K562 (cell line): Measurements from ENCODE around the gene BMAL1. TPM values are rescaled to one million over a fixed set of nuclear protein-coding genes. Genes with fewer than 3 reads are reported as not detected.

ENCODE experiments used
- ATAC-seq: fragments of 200-7000 bp; cut with Tn5 transposase; 3 replicates; pipeline ENCODE4 v1.9.1; 2020; ENCODE audit warnings: moderate library complexity
- BruUV-seq: library from RNA; stranded (reverse); fragments of 400-500 nt; replicated peaks from 2 replicates; lab custom pipeline; 2021; lab: Mats Ljungman, UMichigan
- CTCF ChIA-PET: fragments of 300-600 bp; formaldehyde crosslinking; extraction: SDS; loops from one replicate; lab custom pipeline; 2021; ENCODE audit warnings: low intra/inter-chr PET ratio; lab: Yijun Ruan, JAX
- POLR2A ChIA-PET: fragments of 300-600, 350-650 bp; sonication (Branson Sonifier 250); formaldehyde crosslinking; extraction: SDS; loops from one replicate; lab custom pipeline; 2021; ENCODE audit warnings: antibody characterized with exemption, inconsistent platforms; lab: Yijun Ruan, JAX
- DNase-seq, 4 experiments: peaks; one replicate each; pipeline versions ENCODE4 v3.0.0 to v3.0.0-alpha.2; 2011 to 2018; ENCODE audit warnings: low spot score in 3 of 4, mixed read lengths in 3 of 4; ENCODE audit errors: extremely low read depth in 1 of 4
- FAIRE-seq: peaks from 2 replicates; lab custom pipeline; 2011; peaks lifted over from hg19 to GRCh38; lab: Jason Lieb, UNC
- H2AFZ ChIP-seq: 2 replicates; pipeline ENCODE4 v1.6.0; 2011; ENCODE audit warnings: low read depth, low read length, control low read depth, inconsistent platforms
- H3K27ac ChIP-seq: fragments of 200-600 bp; 3 replicates; pipeline ENCODE4 v1.8.0; 2011; ENCODE audit warnings: low read depth, mild to moderate bottlenecking, control low read depth, inconsistent platforms, low read length, moderate library complexity, mixed read lengths; ENCODE audit errors: extremely low read depth
- H3K27me3 ChIP-seq, 2 experiments: fragments of 300-600 bp in 1 of 2; 2 replicates in 1 of 2; 3 replicates in 1 of 2; pipeline versions ENCODE4 v1.6.0 to v1.8.0; 2011; ENCODE audit warnings: inconsistent platforms in 2 of 2, low read length in 2 of 2, mild to moderate bottlenecking in 1 of 2, mixed read lengths in 1 of 2, moderate library complexity in 1 of 2; ENCODE audit not compliant: control insufficient read depth in 2 of 2, insufficient read depth in 2 of 2
- H3K36me3 ChIP-seq: fragments of 300-600 bp; 3 replicates; pipeline ENCODE4 v1.8.0; 2011; ENCODE audit warnings: mild to moderate bottlenecking, low read length, inconsistent platforms; ENCODE audit not compliant: control insufficient read depth, insufficient read depth
- H3K4me1 ChIP-seq, 2 experiments: fragments of 200-600 bp in 1 of 2; replicated peaks in 1 of 2; 2 replicates in 1 of 2; 3 replicates in 1 of 2; pipeline versions ENCODE4 v1.5.1 to v1.8.0; 2011; ENCODE audit warnings: inconsistent platforms in 2 of 2, low read length in 2 of 2, mild to moderate bottlenecking in 1 of 2, mixed read lengths in 1 of 2, moderate library complexity in 1 of 2; ENCODE audit not compliant: control insufficient read depth in 2 of 2, insufficient read depth in 2 of 2
- H3K4me2 ChIP-seq: 2 replicates; pipeline ENCODE4 v1.6.1; 2011; ENCODE audit warnings: low read length, control low read depth, inconsistent platforms, mixed read lengths; ENCODE audit not compliant: insufficient read depth
- H3K4me3 ChIP-seq: fragments of 200-600 bp; sonication (generic), shearing (Covaris generic); 2 replicates; pipeline ENCODE4 v1.5.1; 2016; ENCODE audit warnings: control low read depth, inconsistent platforms
- H3K79me2 ChIP-seq: fragments of 200-600 bp; 3 replicates; pipeline ENCODE4 v1.8.0; 2011; ENCODE audit warnings: low read length, inconsistent platforms; ENCODE audit not compliant: control insufficient read depth, insufficient read depth
- H3K9ac ChIP-seq, 2 experiments: 2 replicates each; pipeline versions ENCODE4 v1.6.0 to v1.6.1; 2011; ENCODE audit warnings: low read depth in 2 of 2, low read length in 2 of 2, control low read depth in 1 of 2, inconsistent platforms in 1 of 2, mild to moderate bottlenecking in 1 of 2, mixed read lengths in 1 of 2; ENCODE audit not compliant: insufficient read depth in 1 of 2
- H3K9me1 ChIP-seq: one replicate; pipeline ENCODE4 v1.6.0; 2011; ENCODE audit warnings: inconsistent platforms, mild to moderate bottlenecking, low read length, moderate library complexity; ENCODE audit not compliant: control insufficient read depth, insufficient read depth
- H3K9me3 ChIP-seq: replicated peaks from 2 replicates; pipeline ENCODE4 v1.5.1; 2011; ENCODE audit warnings: low read depth, low read length, inconsistent platforms; ENCODE audit not compliant: control insufficient read depth, insufficient read depth
- H4K20me1 ChIP-seq: replicated peaks from 2 replicates; pipeline ENCODE4 v1.6.1; 2011; ENCODE audit warnings: low read length, inconsistent platforms, mixed read lengths; ENCODE audit not compliant: control insufficient read depth, insufficient read depth
- ELF4 ChIP-seq: fragments of 450-650 bp; formaldehyde crosslinking; IDR thresholded peaks from 2 replicates; pipeline ENCODE4 v1.4.0; 2022; ENCODE audit warnings: missing genetic modification characterization
- HMGN3 ChIP-seq: IDR thresholded peaks from 2 replicates; pipeline ENCODE4 v1.6.1; 2011; ENCODE audit warnings: borderline replicate concordance, low read depth, mild to moderate bottlenecking, mixed read lengths, low read length; ENCODE audit not compliant: insufficient read length; ENCODE audit errors: extremely low read depth
- NFE2L1 ChIP-seq: fragments of 450-650 bp; IDR thresholded peaks from 2 replicates; pipeline ENCODE4 v1.6.1; 2016; ENCODE audit warnings: missing genetic modification characterization, low read depth, mild to moderate bottlenecking, missing compliant biosample characterization, moderate library complexity, borderline replicate concordance
- OTX1 ChIP-seq: fragments of 450-650 bp; formaldehyde crosslinking; IDR thresholded peaks from 2 replicates; pipeline ENCODE4 v1.4.0; 2022; ENCODE audit warnings: mild to moderate bottlenecking
- SMC3 ChIP-seq: conservative IDR thresholded peaks from 2 replicates; pipeline ENCODE4 v1.6.1; 2011; ENCODE audit warnings: low read depth, low read length, improper control_type of control experiment; ENCODE audit not compliant: insufficient read depth
- TSHZ1 ChIP-seq: fragments of 250-450 bp; sonication (Bioruptor Pico); IDR thresholded peaks from 2 replicates; pipeline ENCODE4 v1.4.0; 2020; ENCODE audit warnings: mild to moderate bottlenecking, moderate library complexity
- XRCC5 ChIP-seq: fragments of 200-400 bp; formaldehyde crosslinking; IDR thresholded peaks from 2 replicates; pipeline ENCODE4 v1.6.1; 2017; ENCODE audit warnings: low read depth, mild to moderate bottlenecking, low read length
- ZNF699 ChIP-seq: fragments of 250-450 bp; sonication (Bioruptor Pico); IDR thresholded peaks from 2 replicates; pipeline ENCODE4 v1.8.0; 2021; ENCODE audit warnings: mild to moderate bottlenecking, moderate library complexity; ENCODE audit not compliant: insufficient replicate concordance
- ZNF76 ChIP-seq: fragments of 250-450 bp; sonication (Bioruptor Pico); IDR thresholded peaks from 2 replicates; pipeline ENCODE4 v1.4.0; 2020; ENCODE audit warnings: mild to moderate bottlenecking, moderate library complexity, borderline replicate concordance
- WGBS: fragments of 100-300 bp; shearing (Covaris generic); methylation state at CpG from one replicate; pipeline ENCODE4 v1.1.6; 2016; ENCODE audit warnings: low coverage, mixed read lengths; ENCODE audit not compliant: insufficient coverage; ENCODE audit errors: missing lambda C conversion rate; 5-methylcytosine and 5-hydroxymethylcytosine counted together
- in situ Hi-C: fragments of 300-500 bp; cut with MboI; formaldehyde crosslinking; loops from 4 replicates; pipeline ENCODE4 v1.15.0; 2018; ENCODE audit warnings: inconsistent platforms, mixed read lengths
- intact Hi-C: fragments of 100-400 bp; cut with micrococcal nuclease; formaldehyde crosslinking; loops from 2 replicates; pipeline ENCODE4 v1.14.2; 2022
- polyA plus RNA-seq, 8 experiments: library from polyadenylated mRNA; depleted of rRNA in 4 of 8; stranded (reverse) in 5 of 8; unstranded in 3 of 8; fragments of >200 nt; fragmentation: Nextera tagmentation in 2 of 8; fragmentation: Illumina TruSeq in 1 of 8; extraction: Ambion mirVana in 2 of 8; extraction: Trizol in 1 of 8; gene quantifications; 2 replicates each; pipeline versions ENCODE4 v1.2.1 to v1.2.3, GENCODE V29; 2011 to 2014; ENCODE audit warnings: inconsistent platforms in 1 of 8, missing spikeins in 1 of 8
- total RNA-seq, 7 experiments: library from RNA; depleted of rRNA in 6 of 7; stranded (reverse); fragments of >200 nt in 6 of 7; fragmentation: Illumina TruSeq in 2 of 7; extraction: Trizol in 2 of 7; gene quantifications; 2 replicates each; pipeline versions ENCODE4 v1.2.1 to v1.2.3, GENCODE V29; 2011 to 2021; ENCODE audit warnings: low replicate concordance in 1 of 7
- TF ChIP-seq, protein P1 (sequence below): fragments of 450-650 bp; IDR thresholded peaks from 2 replicates; pipeline ENCODE4 v1.6.1; 2014; ENCODE audit warnings: low read depth, mild to moderate bottlenecking, moderate library complexity, borderline replicate concordance

Gene BMAL1
- total and polyA plus RNA-seq, 9 of the 15 experiments (the other 6 are each of a cell fraction or from before 2014, with no cell fraction given), result 0.14 to 2.4 (median 0.64) TPM

DNA sequence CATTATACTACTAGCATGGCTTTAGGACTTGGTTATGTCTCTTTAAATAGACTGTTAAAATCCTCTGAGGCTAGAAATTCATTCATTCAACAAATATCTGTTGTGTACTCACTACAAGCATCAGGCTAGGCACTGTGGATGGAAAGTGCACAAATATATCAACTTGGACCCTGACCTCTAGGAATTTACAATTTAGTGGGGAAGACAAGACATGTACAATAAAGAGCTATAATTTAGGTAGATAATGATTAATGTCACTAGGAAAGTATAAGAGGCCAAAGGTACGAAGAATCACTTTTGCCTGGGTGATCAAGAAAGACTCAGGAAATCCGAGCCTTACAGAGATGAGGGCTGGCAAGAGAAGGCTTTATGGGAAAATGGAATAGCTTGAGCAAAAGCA, 25.6 kb upstream of the BMAL1 start:
- CTCF ChIA-PET, result no interaction called here
- Histone ChIP-seq H3K79me2 (no peaks in the 10 kb centered on the region), H3K27ac (no peak overlapping the region), H3K9me3 (no peaks in the 10 kb centered on the region), H3K4me3 (no peak overlapping the region), H3K9me1 (no peaks in the 10 kb centered on the region), H4K20me1 (no peaks in the 10 kb centered on the region), H3K9ac (no peak overlapping the region), H2AFZ (no peak overlapping the region), H3K36me3 (no peaks in the 10 kb centered on the region), H3K27me3 (peaks cover 4% of the 10 kb centered on the region in 2 experiments; a peak in 2 of 5 replicates), H3K4me2 (no peak overlapping the region), H3K4me1 (no peaks in the 10 kb centered on the region)
- 3% methylated on average over 2 of the region's 2 CpGs for WGBS
- in situ Hi-C loops, result no loop called here
- POLR2A ChIA-PET, result interaction anchor here (0.7 kb wide), 1 partner anchor 42 kb away, joined by 4 read pairs; no protein-coding TSS in a partner anchor
- no peak for FAIRE-seq
- DNase-seq, result no peak
- TF ChIP-seq OTX1, result no peak
- BruUV-seq, result no TSS peak
- intact Hi-C loops, result no loop called here
- no peak for ATAC-seq

DNA sequence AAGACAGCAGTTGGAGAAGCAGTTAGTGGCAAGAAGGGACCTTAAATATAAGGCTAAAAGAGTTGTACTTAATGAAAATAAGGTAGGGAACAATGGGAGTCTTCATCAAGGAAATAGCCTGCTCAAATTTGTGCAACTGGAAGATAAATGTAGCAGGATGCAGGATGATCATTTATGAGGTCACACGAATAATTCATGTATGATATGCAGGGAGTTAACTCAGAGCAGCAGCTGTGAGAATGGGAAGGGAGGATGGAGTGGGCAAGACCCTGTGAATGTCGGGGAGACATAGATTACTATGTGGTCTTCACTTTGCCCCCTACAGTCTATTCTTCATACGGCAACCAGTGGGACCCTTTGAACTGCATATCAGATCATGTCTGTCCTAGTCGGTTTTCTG, 25.2 kb upstream of the BMAL1 start:
- intact Hi-C loops (no loop called here), in situ Hi-C loops (no loop called here)
- no peak for ATAC-seq
- ChIA-PET POLR2A (no interaction called here), CTCF (no interaction called here)
- no peaks in the 10 kb centered on the region for H3K4me1 ChIP-seq
- H2AFZ ChIP-seq, result no peak overlapping the region
- no peaks in the 10 kb centered on the region for H3K9me3 ChIP-seq
- H3K79me2 ChIP-seq, result no peaks in the 10 kb centered on the region
- 7% methylated on average over 4 of the region's 4 CpGs for WGBS
- H4K20me1 ChIP-seq, result no peaks in the 10 kb centered on the region
- H3K9ac ChIP-seq, result no peak overlapping the region
- H3K27ac ChIP-seq, result no peak overlapping the region
- DNase-seq, result no peak
- no peak for FAIRE-seq
- H3K27me3 ChIP-seq, result peaks cover 3 to 4% of the 10 kb centered on the region in 2 experiments; a peak in 2 of 5 replicates
- BruUV-seq, result no TSS peak
- H3K36me3 ChIP-seq, result no peaks in the 10 kb centered on the region
- no peak overlapping the region for H3K4me3 ChIP-seq
- H3K4me2 ChIP-seq, result no peak overlapping the region
- no peaks in the 10 kb centered on the region for H3K9me1 ChIP-seq
- TF ChIP-seq NFE2L1 (tag) (no peak), TSHZ1 (CRISPR knock-in tag) (no peak), SMC3 (no peak), ELF4 (no peak), XRCC5 (no peak), HMGN3 (no peak), ZNF76 (CRISPR knock-in tag) (no peak), ZNF699 (CRISPR knock-in tag) (no peak)
- TF ChIP-seq, protein P1, sequence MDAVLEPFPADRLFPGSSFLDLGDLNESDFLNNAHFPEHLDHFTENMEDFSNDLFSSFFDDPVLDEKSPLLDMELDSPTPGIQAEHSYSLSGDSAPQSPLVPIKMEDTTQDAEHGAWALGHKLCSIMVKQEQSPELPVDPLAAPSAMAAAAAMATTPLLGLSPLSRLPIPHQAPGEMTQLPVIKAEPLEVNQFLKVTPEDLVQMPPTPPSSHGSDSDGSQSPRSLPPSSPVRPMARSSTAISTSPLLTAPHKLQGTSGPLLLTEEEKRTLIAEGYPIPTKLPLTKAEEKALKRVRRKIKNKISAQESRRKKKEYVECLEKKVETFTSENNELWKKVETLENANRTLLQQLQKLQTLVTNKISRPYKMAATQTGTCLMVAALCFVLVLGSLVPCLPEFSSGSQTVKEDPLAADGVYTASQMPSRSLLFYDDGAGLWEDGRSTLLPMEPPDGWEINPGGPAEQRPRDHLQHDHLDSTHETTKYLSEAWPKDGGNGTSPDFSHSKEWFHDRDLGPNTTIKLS, result no peak
